ENCODE measurements around the gene TNFAIP6. TPM values are rescaled to one million over a fixed set of nuclear protein-coding genes. Genes with fewer than 3 reads are reported as not detected.
"Not testable (repeated sequence)": the region's sequence is repeated elsewhere in the genome, so short reads cannot be mapped to it uniquely, and the experiment has no call there.

The TNFAIP6 gene
- total RNA-seq, 1 experiment from 2014 or later = 1.7 TPM

GRCh38 chr2:151336863-151337371, 20.5 kb upstream of the TNFAIP6 start:
- CTCF ChIA-PET = no interaction called here
- DNase-seq = no peak
- H3K4me3 Mint-ChIP-seq (ENCODE audit: low read depth, unreplicated experiment) = no peak overlapping the region
- TF ChIP-seq, protein P1, sequence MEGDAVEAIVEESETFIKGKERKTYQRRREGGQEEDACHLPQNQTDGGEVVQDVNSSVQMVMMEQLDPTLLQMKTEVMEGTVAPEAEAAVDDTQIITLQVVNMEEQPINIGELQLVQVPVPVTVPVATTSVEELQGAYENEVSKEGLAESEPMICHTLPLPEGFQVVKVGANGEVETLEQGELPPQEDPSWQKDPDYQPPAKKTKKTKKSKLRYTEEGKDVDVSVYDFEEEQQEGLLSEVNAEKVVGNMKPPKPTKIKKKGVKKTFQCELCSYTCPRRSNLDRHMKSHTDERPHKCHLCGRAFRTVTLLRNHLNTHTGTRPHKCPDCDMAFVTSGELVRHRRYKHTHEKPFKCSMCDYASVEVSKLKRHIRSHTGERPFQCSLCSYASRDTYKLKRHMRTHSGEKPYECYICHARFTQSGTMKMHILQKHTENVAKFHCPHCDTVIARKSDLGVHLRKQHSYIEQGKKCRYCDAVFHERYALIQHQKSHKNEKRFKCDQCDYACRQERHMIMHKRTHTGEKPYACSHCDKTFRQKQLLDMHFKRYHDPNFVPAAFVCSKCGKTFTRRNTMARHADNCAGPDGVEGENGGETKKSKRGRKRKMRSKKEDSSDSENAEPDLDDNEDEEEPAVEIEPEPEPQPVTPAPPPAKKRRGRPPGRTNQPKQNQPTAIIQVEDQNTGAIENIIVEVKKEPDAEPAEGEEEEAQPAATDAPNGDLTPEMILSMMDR (IDR thresholded peaks at IDR 0.05; ENCODE audit: unreplicated experiment) = no peak
- peaks cover 19% of the 10 kb centered on the region for H3K4me1 Mint-ChIP-seq (ENCODE audit: low read depth, unreplicated experiment)
- BruUV-seq (replicated peaks) = no TSS peak
- intact Hi-C loops (cut with micrococcal nuclease; ENCODE audit: unreplicated experiment) = loop anchor here (10.0 kb wide), 1 partner anchor 68 kb away; the partner anchor contains the start of gene RIF1
- no peaks in the 10 kb centered on the region for H3K36me3 Mint-ChIP-seq (ENCODE audit: insufficient read depth, unreplicated experiment)
- H3K9me3 Mint-ChIP-seq (ENCODE audit: low read depth, unreplicated experiment) = no peaks in the 10 kb centered on the region
- no peaks in the 10 kb centered on the region for H3K27me3 Mint-ChIP-seq (ENCODE audit: unreplicated experiment)
- H3K27ac Mint-ChIP-seq (ENCODE audit: unreplicated experiment) = no peak overlapping the region

GRCh38 chr2:151337643-151338042, 19.7 kb upstream of the TNFAIP6 start:
- H3K27ac Mint-ChIP-seq (ENCODE audit: unreplicated experiment) = no peak overlapping the region
- BruUV-seq (replicated peaks) = no TSS peak
- TF ChIP-seq, protein P1 (IDR thresholded peaks at IDR 0.05; ENCODE audit: unreplicated experiment) = no peak
- CTCF ChIA-PET = no interaction called here
- no peaks in the 10 kb centered on the region for H3K9me3 Mint-ChIP-seq (ENCODE audit: low read depth, unreplicated experiment)
- no peak overlapping the region for H3K4me3 Mint-ChIP-seq (ENCODE audit: low read depth, unreplicated experiment)
- peaks cover 18% of the 10 kb centered on the region for H3K4me1 Mint-ChIP-seq (ENCODE audit: low read depth, unreplicated experiment)
- DNase-seq = no peak
- intact Hi-C loops (cut with micrococcal nuclease; ENCODE audit: unreplicated experiment) = loop anchor here (10.0 kb wide), 1 partner anchor 67 kb away; the partner anchor contains the start of gene RIF1
- H3K36me3 Mint-ChIP-seq (ENCODE audit: insufficient read depth, unreplicated experiment) = no peaks in the 10 kb centered on the region
- H3K27me3 Mint-ChIP-seq (ENCODE audit: unreplicated experiment) = no peaks in the 10 kb centered on the region

- TF ChIP-seq, protein P1 (IDR thresholded peaks at IDR 0.05; ENCODE audit: unreplicated experiment) = no peak
- H3K36me3 Mint-ChIP-seq (ENCODE audit: insufficient read depth, unreplicated experiment) = no peaks in the 10 kb centered on the region
- H3K4me3 Mint-ChIP-seq (ENCODE audit: low read depth, unreplicated experiment) = no peak overlapping the region
- BruUV-seq (replicated peaks) = no TSS peak
- no peaks in the 10 kb centered on the region for H3K27me3 Mint-ChIP-seq (ENCODE audit: unreplicated experiment)
- no peaks in the 10 kb centered on the region for H3K9me3 Mint-ChIP-seq (ENCODE audit: low read depth, unreplicated experiment)
- no peak overlapping the region for H3K27ac Mint-ChIP-seq (ENCODE audit: unreplicated experiment)
- peaks cover 14% of the 10 kb centered on the region for H3K4me1 Mint-ChIP-seq (ENCODE audit: low read depth, unreplicated experiment)
- no peak for DNase-seq
- CTCF ChIA-PET = no interaction called here
- intact Hi-C loops (cut with micrococcal nuclease; ENCODE audit: unreplicated experiment) = loop anchor here (10.0 kb wide), 1 partner anchor 67 kb away; the partner anchor contains the start of gene RIF1
These were observed 19.3 kb upstream of the TNFAIP6 start for GRCh38 chr2:151338115-151338514.

GRCh38 chr2:151343073-151343472, 14.3 kb upstream of the TNFAIP6 start:
- no peaks in the 10 kb centered on the region for H3K36me3 Mint-ChIP-seq (ENCODE audit: insufficient read depth, unreplicated experiment)
- TF ChIP-seq, protein P1 (IDR thresholded peaks at IDR 0.05; ENCODE audit: unreplicated experiment) = no peak
- intact Hi-C loops (cut with micrococcal nuclease; ENCODE audit: unreplicated experiment) = no loop called here
- no peak overlapping the region for H3K4me3 Mint-ChIP-seq (ENCODE audit: low read depth, unreplicated experiment)
- H3K27me3 Mint-ChIP-seq (ENCODE audit: unreplicated experiment) = no peaks in the 10 kb centered on the region
- CTCF ChIA-PET = no interaction called here
- BruUV-seq (replicated peaks) = no TSS peak
- peaks cover 18% of the 10 kb centered on the region for H3K4me1 Mint-ChIP-seq (ENCODE audit: low read depth, unreplicated experiment)
- no peaks in the 10 kb centered on the region for H3K9me3 Mint-ChIP-seq (ENCODE audit: low read depth, unreplicated experiment)
- no peak overlapping the region for H3K27ac Mint-ChIP-seq (ENCODE audit: unreplicated experiment)
- no peak for DNase-seq

- H3K36me3 Mint-ChIP-seq (ENCODE audit: insufficient read depth, unreplicated experiment); intact Hi-C loops (cut with micrococcal nuclease; ENCODE audit: unreplicated experiment); H3K9me3 Mint-ChIP-seq (ENCODE audit: low read depth, unreplicated experiment); H3K27me3 Mint-ChIP-seq (ENCODE audit: unreplicated experiment); DNase-seq; H3K27ac Mint-ChIP-seq (ENCODE audit: unreplicated experiment); BruUV-seq (replicated peaks); H3K4me3 Mint-ChIP-seq (ENCODE audit: low read depth, unreplicated experiment): not testable (repeated sequence)
- CTCF ChIA-PET = interaction anchor here (0.6 kb wide), 1 partner anchor 66 kb away, joined by 3 read pairs; no protein-coding TSS in a partner anchor
- peaks cover 19% of the 10 kb centered on the region for H3K4me1 Mint-ChIP-seq (ENCODE audit: low read depth, unreplicated experiment)
These were observed 13.2 kb upstream of the TNFAIP6 start for GRCh38 chr2:151344191-151344590.

Data from Calu3 (cell line).